HFFc6 (cell line): Measurements from ENCODE around the gene FBF1. TPM values are rescaled to one million over a fixed set of nuclear protein-coding genes. Genes with fewer than 3 reads are reported as not detected.

Source experiments
- DNase-seq: peaks from one replicate; pipeline ENCODE4 v3.0.0-alpha.2; 2018
- H3K27ac Mint-ChIP-seq: 2 replicates; pipeline ENCODE4 v1.8.0; 2020; ENCODE audit warnings: mild to moderate bottlenecking, mixed read lengths
- H3K27me3 Mint-ChIP-seq: 2 replicates; pipeline ENCODE4 v1.8.0; 2021; ENCODE audit warnings: mild to moderate bottlenecking, moderate library complexity, mixed read lengths; ENCODE audit not compliant: insufficient read depth
- H3K36me3 Mint-ChIP-seq: 2 replicates; pipeline ENCODE4 v1.8.0; 2021; ENCODE audit warnings: low read depth, mixed read lengths
- H3K4me1 Mint-ChIP-seq: 2 replicates; pipeline ENCODE4 v1.8.0; 2020; ENCODE audit warnings: low read depth, mixed read lengths
- H3K4me3 Mint-ChIP-seq: 2 replicates; pipeline ENCODE4 v1.8.0; 2020; ENCODE audit warnings: mild to moderate bottlenecking, moderate library complexity, mixed read lengths
- H3K9me3 Mint-ChIP-seq: 2 replicates; pipeline ENCODE4 v1.8.0; 2020; ENCODE audit warnings: mild to moderate bottlenecking, mixed read lengths
- CTCF ChIP-seq: fragments of 200-600 bp; sonication (generic); IDR thresholded peaks from 2 replicates; pipeline ENCODE4 v1.5.0; 2021; ENCODE audit warnings: antibody characterized with exemption, mild to moderate bottlenecking
- total RNA-seq, 6 experiments: library from RNA; stranded (reverse); fragmentation: NEBNext Ultra II Directional; extraction: Animal tissue kit (Norgen Biotek cat#: 25700); gene quantifications; 2 replicates in 1 of 6; 3 replicates in 5 of 6; pipeline ENCODE4 v1.2.3, GENCODE V29; 2021

Gene FBF1
- total RNA-seq, 6 experiments from 2014 or later, result 5.6 to 10.1 (median 6.3) TPM

GRCh38 chr17:75922963-75923874 lies 17.6 kb downstream of the FBF1 start:
- no peaks in the 10 kb centered on the region for H3K9me3 Mint-ChIP-seq
- no peak overlapping the region for H3K27ac Mint-ChIP-seq
- DNase-seq, result no peak
- peaks cover 6% of the 10 kb centered on the region; the same call in 1 of the 2 replicates for H3K4me1 Mint-ChIP-seq
- H3K36me3 Mint-ChIP-seq, result no peaks in the 10 kb centered on the region; the same call in 1 of the 2 replicates
- no peaks in the 10 kb centered on the region; the same call in 1 of the 2 replicates for H3K27me3 Mint-ChIP-seq
- H3K4me3 Mint-ChIP-seq, result no peak overlapping the region
- TF ChIP-seq CTCF, result no peak

- no peak for DNase-seq
- no peaks in the 10 kb centered on the region; the same call in none of the 2 replicates for H3K27me3 Mint-ChIP-seq
- H3K4me1 Mint-ChIP-seq, result no peaks in the 10 kb centered on the region; the same call in 1 of the 2 replicates
- H3K36me3 Mint-ChIP-seq, result 0 out of 2 replicates have a peak, but pooled peaks cover under 1% of the 10 kb centered on the region
- no peak for TF ChIP-seq CTCF
- H3K27ac Mint-ChIP-seq, result no peak overlapping the region
- H3K4me3 Mint-ChIP-seq, result no peak overlapping the region
- no peaks in the 10 kb centered on the region for H3K9me3 Mint-ChIP-seq
Observed at GRCh38 chr17:75922173-75922961, 18.5 kb downstream of the FBF1 start.

GRCh38 chr17:75921596-75921995 lies 19.2 kb downstream of the FBF1 start:
- H3K27ac Mint-ChIP-seq, result no peak overlapping the region
- no peaks in the 10 kb centered on the region for H3K9me3 Mint-ChIP-seq
- TF ChIP-seq CTCF, result no peak
- no peak overlapping the region for H3K4me3 Mint-ChIP-seq
- DNase-seq, result no peak
- H3K27me3 Mint-ChIP-seq, result peaks cover 1% of the 10 kb centered on the region
- no peaks in the 10 kb centered on the region for H3K4me1 Mint-ChIP-seq
- H3K36me3 Mint-ChIP-seq, result 0 out of 2 replicates have a peak, but pooled peaks cover 4% of the 10 kb centered on the region

GRCh38 chr17:75920045-75920560 lies 20.7 kb downstream of the FBF1 start:
- no peaks in the 10 kb centered on the region for H3K9me3 Mint-ChIP-seq
- H3K36me3 Mint-ChIP-seq, result 0 out of 2 replicates have a peak, but pooled peaks cover 4% of the 10 kb centered on the region
- no peaks in the 10 kb centered on the region for H3K4me1 Mint-ChIP-seq
- no peak overlapping the region for H3K27ac Mint-ChIP-seq
- no peak overlapping the region for H3K4me3 Mint-ChIP-seq
- DNase-seq, result no peak
- no peak for TF ChIP-seq CTCF
- peaks cover 1% of the 10 kb centered on the region for H3K27me3 Mint-ChIP-seq

- Mint-ChIP-seq H3K4me3 (no peak overlapping the region), H3K36me3 (0 out of 2 replicates have a peak, but pooled peaks cover 4% of the 10 kb centered on the region), H3K9me3 (no peaks in the 10 kb centered on the region), H3K4me1 (no peaks in the 10 kb centered on the region), H3K27ac (no peak overlapping the region), H3K27me3 (peaks cover 1% of the 10 kb centered on the region)
- DNase-seq, result no peak
- TF ChIP-seq CTCF, result no peak
Observed at GRCh38 chr17:75919611-75920010, 21.2 kb downstream of the FBF1 start.
